A673 (cell line): ENCODE data around the gene SUMF2. TPM values are rescaled to one million over a fixed set of nuclear protein-coding genes. Genes with fewer than 3 reads are reported as not detected.
"Not testable (repeated sequence)": the region's sequence is repeated elsewhere in the genome, so short reads cannot be mapped to it uniquely, and the experiment has no call there.

Experiments
- Bru-seq: library from RNA; stranded (reverse); fragments of 400-500 nt; gene quantifications from one replicate; lab custom pipeline; 2021; lab: Mats Ljungman, UMichigan
- BruChase-seq, 2 experiments: library from RNA; stranded (reverse); fragments of 400-500 nt; gene quantifications; one replicate each; lab custom pipeline; 2021; lab: Mats Ljungman, UMichigan
- BruUV-seq: library from RNA; stranded (reverse); fragments of 400-500 nt; replicated peaks from 2 replicates; lab custom pipeline; 2021; lab: Mats Ljungman, UMichigan
- CTCF ChIA-PET: fragments of 300-600 bp; sonication (Branson Sonifier 250); formaldehyde crosslinking; loops from one replicate; lab custom pipeline; 2022; ENCODE audit warnings: antibody characterized with exemption; lab: Charles Lee
- POLR2A ChIA-PET: fragments of 300-600 bp; sonication (Branson Sonifier 250); formaldehyde crosslinking; loops from one replicate; lab custom pipeline; 2022; ENCODE audit warnings: antibody characterized with exemption; ENCODE audit not compliant: low non-redundant PET; lab: Charles Lee
- DNase-seq: peaks from one replicate; pipeline ENCODE4 v3.0.0-alpha.2; 2015; ENCODE audit warnings: low spot score
- H3K27ac ChIP-seq: fragments of 200-600 bp; sonication (generic); 2 replicates; pipeline ENCODE4 v1.5.1; 2016; ENCODE audit warnings: mixed run types, low read depth, mild to moderate bottlenecking, mixed read lengths, antibody characterized with exemption, low read length; ENCODE audit not compliant: poor library complexity, severe bottlenecking
- H3K27me3 ChIP-seq: fragments of 200-600 bp; sonication (generic); replicated peaks from 2 replicates; pipeline ENCODE4 v1.6.1; 2017; ENCODE audit warnings: mixed run types, low read depth, mild to moderate bottlenecking, mixed read lengths, antibody characterized with exemption, low read length; ENCODE audit not compliant: insufficient read depth, poor library complexity
- H3K36me3 ChIP-seq: fragments of 200-600 bp; sonication (generic); 2 replicates; pipeline ENCODE4 v1.6.1; 2016; ENCODE audit warnings: mixed run types, mild to moderate bottlenecking, mixed read lengths, antibody characterized with exemption, low read length; ENCODE audit not compliant: insufficient read depth, poor library complexity, severe bottlenecking
- H3K4me1 ChIP-seq: fragments of 200-600 bp; sonication (generic); 2 replicates; pipeline ENCODE4 v1.6.1; 2017; ENCODE audit warnings: mixed run types, mild to moderate bottlenecking, mixed read lengths, antibody characterized with exemption, low read length; ENCODE audit not compliant: insufficient read depth, poor library complexity, severe bottlenecking
- H3K4me3 ChIP-seq: fragments of 200-600 bp; sonication (generic); 2 replicates; pipeline ENCODE4 v1.5.1; 2016; ENCODE audit warnings: low read depth, mixed run types, mild to moderate bottlenecking, mixed read lengths, low read length; ENCODE audit not compliant: poor library complexity, severe bottlenecking
- H3K9me3 ChIP-seq: fragments of 200-600 bp; sonication (generic); 2 replicates; pipeline ENCODE4 v1.6.1; 2016; ENCODE audit warnings: mixed run types, low read depth, mild to moderate bottlenecking, mixed read lengths, antibody characterized with exemption, low read length; ENCODE audit not compliant: poor library complexity, severe bottlenecking
- EZH2 ChIP-seq: fragments of 200-600 bp; sonication (generic); IDR thresholded peaks from 2 replicates; pipeline ENCODE4 v1.6.1; 2017; ENCODE audit warnings: borderline replicate concordance, low read depth, mild to moderate bottlenecking, mixed read lengths, antibody characterized with exemption, low read length; ENCODE audit not compliant: poor library complexity, severe bottlenecking
- intact Hi-C: fragments of 100-400 bp; cut with micrococcal nuclease; formaldehyde crosslinking; loops from one replicate; pipeline ENCODE4 v1.10.0; 2022; ENCODE audit not compliant: unreplicated experiment
- long read RNA-seq: library from polyadenylated mRNA; stranded (forward); transcript quantifications from one replicate; pipeline ENCODE4 v2.0.0, GENCODE V29; 2022
- total RNA-seq: library from RNA; stranded (reverse); gene quantifications from 2 replicates; pipeline ENCODE4 v1.2.3, GENCODE V29; 2021
- TF ChIP-seq, protein P1 (sequence below): fragments of 300-800, 200-600 bp; sonication (generic); conservative IDR thresholded peaks from 2 replicates; pipeline ENCODE4 v1.5.1; 2017; ENCODE audit warnings: low read depth, mild to moderate bottlenecking, antibody characterized with exemption, low read length, moderate library complexity, mixed read lengths

The SUMF2 gene
- total RNA-seq (157 and 159 TPM in 2 replicates), Bru-seq, nascent RNA (percentile 79 among the genes with signal in this experiment), BruChase-seq, experiment 1, labeled RNA remaining after a 2-hour chase (percentile 77 among the genes with signal in this experiment), BruChase-seq, experiment 2, labeled RNA remaining after a 6-hour chase (percentile 83 among the genes with signal in this experiment)
- long read RNA-seq, transcript SUMF2-205 (10 exons, 1,171 nt) = minor isoform, 5 of 264 reads
- long read RNA-seq, transcript SUMF2-207 (8 exons, 1,792 nt) = minor isoform, 10 of 264 reads
- long read RNA-seq, transcript SUMF2-204 (8 exons, 1,683 nt) = minor isoform, 15 of 264 reads
- long read RNA-seq, transcript SUMF2-208 (9 exons, 2,052 nt) = major isoform, 179 of 264 reads
- long read RNA-seq, partial matches to known transcripts = 5 of 264 reads
- long read RNA-seq, other reads (novel, unspliced or antisense) = 32 of 264 reads

DNA sequence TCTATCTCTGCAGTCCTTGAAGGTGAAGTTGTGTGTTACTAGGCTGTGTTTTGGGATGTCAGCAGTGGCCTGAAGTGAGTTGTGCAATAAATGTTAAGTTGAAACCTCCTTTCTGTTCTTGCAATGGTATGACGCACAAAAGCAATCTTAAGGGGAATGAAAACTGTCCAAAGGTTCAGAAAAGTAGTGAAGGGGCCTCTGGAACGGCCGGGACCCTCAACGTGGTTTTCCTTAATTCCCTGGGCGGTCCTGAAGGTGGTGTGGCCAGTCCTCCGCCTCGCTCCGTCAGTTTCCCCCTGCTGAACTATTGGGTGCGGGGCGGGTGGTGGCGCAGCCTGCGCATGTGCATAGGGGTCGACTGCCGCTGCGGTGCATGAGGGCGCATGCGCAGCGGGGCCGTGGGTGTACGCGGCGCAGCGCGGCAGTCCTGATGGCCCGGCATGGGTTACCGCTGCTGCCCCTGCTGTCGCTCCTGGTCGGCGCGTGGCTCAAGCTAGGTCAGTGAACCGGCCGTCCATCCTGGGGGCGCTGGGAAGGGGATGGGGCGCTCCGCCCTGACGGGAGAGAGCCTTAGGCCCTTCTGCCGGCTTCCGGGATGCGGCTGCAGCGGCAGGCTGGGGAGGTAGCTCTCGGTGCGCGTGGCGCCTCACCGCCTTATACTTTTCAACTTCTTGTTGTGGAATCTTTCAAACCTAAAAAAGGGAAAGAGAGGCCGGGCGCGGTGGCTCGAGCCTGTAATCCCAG is at the start of gene SUMF2:
Gene SUMF2, plus strand, starts transcription at position 405 of the 744 bp plus-strand sequence. Its CDS starts 26 bp downstream, at position 431.
- intact Hi-C loops = no loop called here
- no TSS peak for BruUV-seq
- peak; percentile 92 for DNase-seq

DNA sequence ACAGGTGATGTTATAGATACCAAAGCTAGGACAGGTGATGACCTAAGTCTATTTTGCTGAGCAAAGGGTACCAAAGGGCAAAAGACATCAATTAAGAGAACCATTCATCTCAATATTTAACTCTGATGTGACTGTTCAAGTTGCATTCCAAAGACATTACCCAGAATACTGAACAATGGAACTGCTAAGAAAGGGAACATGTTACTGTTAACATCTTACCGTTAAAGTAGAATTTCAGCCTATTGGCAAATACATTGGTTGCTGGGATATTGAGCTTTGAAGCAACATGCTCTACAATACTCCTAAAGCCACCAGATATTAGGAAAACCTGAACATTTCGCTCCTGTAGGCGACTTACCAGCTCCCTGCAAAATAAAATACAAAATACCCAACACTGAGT is 47.1 kb upstream of the SUMF2 start:
- intact Hi-C loops, BruUV-seq, H3K27ac ChIP-seq, CTCF ChIA-PET, H3K27me3 ChIP-seq, H3K9me3 ChIP-seq, POLR2A ChIA-PET, H3K4me1 ChIP-seq, H3K4me3 ChIP-seq, DNase-seq: not testable (repeated sequence)
- peaks cover 56% of the 10 kb centered on the region for H3K36me3 ChIP-seq

More for the DNA sequence above, at the start of gene SUMF2:
- Histone ChIP-seq H3K4me1 (peaks cover 20% of the 10 kb centered on the region), H3K27ac (peak within 1 kb of the TSS; percentile 86), H3K9me3 (no peaks in the 10 kb centered on the region), H3K27me3 (no peaks in the 10 kb centered on the region), H3K36me3 (peaks cover 56% of the 10 kb centered on the region), H3K4me3 (peak within 1 kb of the TSS; percentile 78)
- CTCF ChIA-PET = interaction anchor here (1.0 kb wide), 1 partner anchor 10 kb away, joined by 6 read pairs; no protein-coding TSS in a partner anchor
- POLR2A ChIA-PET = interaction anchor here (0.6 to 0.7 kb wide), 2 partner anchors 32 to 506 kb away, joined by 5 to 30 read pairs; no protein-coding TSS in a partner anchor
- no peak for TF ChIP-seq EZH2
- TF ChIP-seq, protein P1, sequence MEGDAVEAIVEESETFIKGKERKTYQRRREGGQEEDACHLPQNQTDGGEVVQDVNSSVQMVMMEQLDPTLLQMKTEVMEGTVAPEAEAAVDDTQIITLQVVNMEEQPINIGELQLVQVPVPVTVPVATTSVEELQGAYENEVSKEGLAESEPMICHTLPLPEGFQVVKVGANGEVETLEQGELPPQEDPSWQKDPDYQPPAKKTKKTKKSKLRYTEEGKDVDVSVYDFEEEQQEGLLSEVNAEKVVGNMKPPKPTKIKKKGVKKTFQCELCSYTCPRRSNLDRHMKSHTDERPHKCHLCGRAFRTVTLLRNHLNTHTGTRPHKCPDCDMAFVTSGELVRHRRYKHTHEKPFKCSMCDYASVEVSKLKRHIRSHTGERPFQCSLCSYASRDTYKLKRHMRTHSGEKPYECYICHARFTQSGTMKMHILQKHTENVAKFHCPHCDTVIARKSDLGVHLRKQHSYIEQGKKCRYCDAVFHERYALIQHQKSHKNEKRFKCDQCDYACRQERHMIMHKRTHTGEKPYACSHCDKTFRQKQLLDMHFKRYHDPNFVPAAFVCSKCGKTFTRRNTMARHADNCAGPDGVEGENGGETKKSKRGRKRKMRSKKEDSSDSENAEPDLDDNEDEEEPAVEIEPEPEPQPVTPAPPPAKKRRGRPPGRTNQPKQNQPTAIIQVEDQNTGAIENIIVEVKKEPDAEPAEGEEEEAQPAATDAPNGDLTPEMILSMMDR = no peak

DNA sequence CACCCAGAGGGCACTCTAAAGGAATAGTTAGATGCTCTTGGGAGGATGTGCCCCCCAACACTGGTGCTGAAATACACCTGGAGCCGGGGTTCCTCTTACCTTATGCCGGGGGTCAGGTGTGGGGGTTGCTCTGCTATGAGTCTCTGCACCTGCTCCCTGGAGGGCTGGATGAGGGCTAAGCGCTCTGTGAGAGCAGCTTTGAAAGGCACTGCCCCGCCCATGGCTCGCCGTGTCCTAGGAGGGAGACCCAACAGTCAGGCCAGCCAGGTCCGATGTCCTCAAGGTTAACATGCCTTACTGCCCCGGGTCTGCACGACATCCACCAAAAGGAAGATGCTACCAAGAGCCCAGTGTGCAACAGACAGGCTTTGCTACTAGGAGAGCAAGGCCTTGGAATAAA is 44.6 kb upstream of the SUMF2 start:
- intact Hi-C loops = no loop called here
- H3K27me3 ChIP-seq = no peaks in the 10 kb centered on the region
- DNase-seq = no peak
- POLR2A ChIA-PET = interaction anchor here (0.7 kb wide), 1 partner anchor 15 kb away, joined by 4 read pairs; no protein-coding TSS in a partner anchor
- no peaks in the 10 kb centered on the region for H3K9me3 ChIP-seq
- CTCF ChIA-PET = no interaction called here
- H3K27ac ChIP-seq = no peak overlapping the region
- no peaks in the 10 kb centered on the region for H3K4me1 ChIP-seq
- peaks cover 44% of the 10 kb centered on the region for H3K36me3 ChIP-seq
- no peak overlapping the region for H3K4me3 ChIP-seq
- BruUV-seq = no TSS peak
- TF ChIP-seq, protein P1 = no peak
- no peak for TF ChIP-seq EZH2
